Measurements from ENCODE around the gene MTCH1. TPM values are rescaled to one million over a fixed set of nuclear protein-coding genes. Genes with fewer than 3 reads are reported as not detected.
"Not testable (repeated sequence)": the region's sequence is repeated elsewhere in the genome, so short reads cannot be mapped to it uniquely, and the experiment has no call there.

Gene MTCH1
- total RNA-seq, 1 donor from 2014 or later: 172 TPM

GRCh38 chr6:36955136-36955535, 30.9 kb downstream of the MTCH1 start:
- no peak for TF ChIP-seq CTCF (IDR thresholded peaks at IDR 0.05; ENCODE audit: insufficient read depth, low read length, poor library complexity, severe bottlenecking)
- no peak for DNase-seq (ENCODE audit: low read depth)
- Histone ChIP-seq H3K4me3 (ENCODE audit: low read depth, low read length) (no peak overlapping the region), H3K27me3 (ENCODE audit: control insufficient read depth, insufficient read depth, low read length) (no peaks in the 10 kb centered on the region), H3K36me3 (ENCODE audit: control insufficient read depth, insufficient read depth, low read length) (no peaks in the 10 kb centered on the region)

DNA sequence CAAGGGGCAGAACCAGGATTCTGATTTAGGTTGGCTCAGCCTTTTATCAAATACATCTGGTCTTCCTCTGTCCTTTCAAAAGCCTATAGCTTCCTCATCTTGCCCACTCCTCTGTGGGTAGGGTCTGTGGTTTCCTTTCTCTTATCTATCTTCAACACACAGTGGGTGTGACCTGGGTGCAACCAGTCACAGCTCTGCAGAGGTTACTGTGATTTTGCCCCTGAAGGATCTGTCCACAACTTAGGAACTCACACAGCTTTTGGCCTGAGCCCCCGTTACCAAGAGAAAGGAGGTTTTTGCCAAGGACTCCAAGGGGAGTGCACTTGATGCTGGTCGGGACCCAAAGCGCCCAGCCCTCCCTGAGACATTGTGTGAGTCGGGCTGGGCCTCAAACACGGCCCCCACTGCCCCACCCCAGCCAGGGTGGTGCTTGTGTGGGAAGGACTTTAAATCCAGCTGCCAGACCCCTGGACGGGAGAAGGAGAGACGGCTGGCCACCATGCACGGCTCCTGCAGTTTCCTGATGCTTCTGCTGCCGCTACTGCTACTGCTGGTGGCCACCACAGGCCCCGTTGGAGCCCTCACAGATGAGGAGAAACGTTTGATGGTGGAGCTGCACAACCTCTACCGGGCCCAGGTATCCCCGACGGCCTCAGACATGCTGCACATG, 31.6 kb downstream of the MTCH1 start, which contains the start of gene PI16:
Gene PI16 (plus strand): TSS at position 477 of the 670 bp plus-strand sequence. CDS start 23 bp downstream, at position 500.
- Histone ChIP-seq H3K4me3 (ENCODE audit: low read depth, low read length) (no peak within 1 kb of the TSS), H3K27me3 (ENCODE audit: control insufficient read depth, insufficient read depth, low read length) (no peaks in the 10 kb centered on the region), H3K36me3 (ENCODE audit: control insufficient read depth, insufficient read depth, low read length) (no peaks in the 10 kb centered on the region)
- TF ChIP-seq CTCF (IDR thresholded peaks at IDR 0.05; ENCODE audit: insufficient read depth, low read length, poor library complexity, severe bottlenecking): no peak
- no peak for DNase-seq (ENCODE audit: low read depth)

DNA sequence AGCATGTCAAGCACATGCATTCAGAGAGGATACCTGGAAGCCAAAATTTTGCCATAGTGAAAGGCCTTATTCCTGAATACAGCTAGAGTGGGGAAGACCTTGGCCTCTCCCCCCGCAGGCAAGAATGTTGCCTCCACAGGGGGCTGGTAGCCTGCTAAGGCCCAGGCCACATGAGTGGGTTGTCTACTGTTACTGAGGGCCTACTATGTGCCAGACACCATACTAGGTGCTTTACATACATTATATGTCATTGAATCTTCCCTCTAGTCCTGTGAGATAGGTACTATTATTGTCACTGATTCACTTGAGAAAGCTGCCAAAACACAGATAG, 32.1 kb downstream of the MTCH1 start:
- no peaks in the 10 kb centered on the region for H3K27me3 ChIP-seq (ENCODE audit: control insufficient read depth, insufficient read depth, low read length)
- no peak overlapping the region for H3K4me3 ChIP-seq (ENCODE audit: low read depth, low read length)
- TF ChIP-seq CTCF (IDR thresholded peaks at IDR 0.05; ENCODE audit: insufficient read depth, low read length, poor library complexity, severe bottlenecking): no peak
- H3K36me3 ChIP-seq (ENCODE audit: control insufficient read depth, insufficient read depth, low read length): no peaks in the 10 kb centered on the region
- no peak for DNase-seq (ENCODE audit: low read depth)

GRCh38 chr6:36949636-36950035, 36.4 kb downstream of the MTCH1 start:
- Histone ChIP-seq H3K27me3 (ENCODE audit: control insufficient read depth, insufficient read depth, low read length) (no peaks in the 10 kb centered on the region), H3K36me3 (ENCODE audit: control insufficient read depth, insufficient read depth, low read length) (no peaks in the 10 kb centered on the region), H3K4me3 (ENCODE audit: low read depth, low read length) (no peak overlapping the region)
- no peak for DNase-seq (ENCODE audit: low read depth)
- TF ChIP-seq CTCF (IDR thresholded peaks at IDR 0.05; ENCODE audit: insufficient read depth, low read length, poor library complexity, severe bottlenecking): no peak

- DNase-seq (ENCODE audit: low read depth); H3K27me3 ChIP-seq (ENCODE audit: control insufficient read depth, insufficient read depth, low read length); H3K36me3 ChIP-seq (ENCODE audit: control insufficient read depth, insufficient read depth, low read length); H3K4me3 ChIP-seq (ENCODE audit: low read depth, low read length): not testable (repeated sequence)
Measured at GRCh38 chr6:36949076-36949475, 36.9 kb downstream of the MTCH1 start.

GRCh38 chr6:36947570-36948351, 38.2 kb downstream of the MTCH1 start:
- no peak for TF ChIP-seq CTCF (IDR thresholded peaks at IDR 0.05; ENCODE audit: insufficient read depth, low read length, poor library complexity, severe bottlenecking)
- no peak for DNase-seq (ENCODE audit: low read depth)
- no peaks in the 10 kb centered on the region for H3K36me3 ChIP-seq (ENCODE audit: control insufficient read depth, insufficient read depth, low read length)

More at GRCh38 chr6:36947570-36948351, 38.2 kb downstream of the MTCH1 start:
- H3K27me3 ChIP-seq (ENCODE audit: control insufficient read depth, insufficient read depth, low read length): no peaks in the 10 kb centered on the region
- H3K4me3 ChIP-seq (ENCODE audit: low read depth, low read length): no peak overlapping the region
